ENCODE measurements around the gene BRPF3.

GRCh38 chr6:36224918-36225461 is 28.4 kb downstream of the BRPF3 start:
- no peak for TF ChIP-seq CTCF (IDR thresholded peaks at IDR 0.05)
- TF ChIP-seq ZFX (IDR thresholded peaks at IDR 0.05; ENCODE audit: borderline replicate concordance): no peak
